Upper lobe of left lung (tissue), 4 donors: ENCODE data around the gene ADRA1B.

Experiments used
- POLR2AphosphoS5 ChIP-seq, 2 donors: sonication (generic); formaldehyde crosslinking; IDR thresholded peaks; one replicate each; pipeline ENCODE4 v1.5.1; 2017; ENCODE audit warnings: antibody characterized with exemption in 2 of 2
- TF ChIP-seq, protein P1 (sequence below), 6 experiments: fragments of 450-650 bp in 4 of 6; fragments of 200-600 bp in 2 of 6; sonication (generic) in 2 of 6; IDR thresholded peaks; one replicate each; pipeline ENCODE4 v1.5.1; 2016 to 2019; ENCODE audit warnings: antibody characterized with exemption in 6 of 6

DNA sequence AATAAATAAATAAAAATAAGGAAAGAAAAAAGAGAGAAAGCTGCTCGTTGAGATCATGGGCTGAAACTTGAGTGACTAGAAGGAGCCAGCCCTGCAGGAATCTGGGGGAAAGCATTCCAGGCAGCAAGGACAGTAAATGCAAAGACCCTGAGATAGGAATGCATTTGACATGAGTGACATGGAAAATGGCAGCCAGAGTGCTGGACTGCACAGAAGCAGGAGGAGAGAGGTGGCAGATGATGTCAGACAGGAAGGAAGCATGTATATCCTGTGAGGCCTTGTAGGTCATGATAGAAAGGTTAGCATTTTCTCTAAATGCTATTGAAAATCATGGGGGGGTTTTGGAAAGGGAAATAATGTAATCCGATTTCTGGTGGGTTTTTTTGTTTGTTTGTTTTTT is 29.1 kb downstream of the ADRA1B start:
- TF ChIP-seq, protein P1, sequence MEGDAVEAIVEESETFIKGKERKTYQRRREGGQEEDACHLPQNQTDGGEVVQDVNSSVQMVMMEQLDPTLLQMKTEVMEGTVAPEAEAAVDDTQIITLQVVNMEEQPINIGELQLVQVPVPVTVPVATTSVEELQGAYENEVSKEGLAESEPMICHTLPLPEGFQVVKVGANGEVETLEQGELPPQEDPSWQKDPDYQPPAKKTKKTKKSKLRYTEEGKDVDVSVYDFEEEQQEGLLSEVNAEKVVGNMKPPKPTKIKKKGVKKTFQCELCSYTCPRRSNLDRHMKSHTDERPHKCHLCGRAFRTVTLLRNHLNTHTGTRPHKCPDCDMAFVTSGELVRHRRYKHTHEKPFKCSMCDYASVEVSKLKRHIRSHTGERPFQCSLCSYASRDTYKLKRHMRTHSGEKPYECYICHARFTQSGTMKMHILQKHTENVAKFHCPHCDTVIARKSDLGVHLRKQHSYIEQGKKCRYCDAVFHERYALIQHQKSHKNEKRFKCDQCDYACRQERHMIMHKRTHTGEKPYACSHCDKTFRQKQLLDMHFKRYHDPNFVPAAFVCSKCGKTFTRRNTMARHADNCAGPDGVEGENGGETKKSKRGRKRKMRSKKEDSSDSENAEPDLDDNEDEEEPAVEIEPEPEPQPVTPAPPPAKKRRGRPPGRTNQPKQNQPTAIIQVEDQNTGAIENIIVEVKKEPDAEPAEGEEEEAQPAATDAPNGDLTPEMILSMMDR (IDR thresholded peaks at IDR 0.05) = no peak
- TF ChIP-seq POLR2AphosphoS5 (IDR thresholded peaks at IDR 0.05) = no peak
